GM12878 (cell line): ENCODE measurements around the gene ACTL10.
A peak's percentile ranks its signal among the peaks of the same experiment; 100 is the strongest.

Experiments
- FOS ChIP-seq: IDR thresholded peaks from 3 replicates; pipeline ENCODE4 v1.6.1; 2011; ENCODE audit warnings: borderline replicate concordance; ENCODE audit not compliant: insufficient read length; ENCODE audit errors: extremely low read depth
- MXI1 ChIP-seq: fragments of 150-350 bp; IDR thresholded peaks from 2 replicates; pipeline ENCODE4 v1.6.1; 2011; ENCODE audit warnings: low read depth, mild to moderate bottlenecking, inconsistent platforms, low read length, improper control_type of control experiment
- TF ChIP-seq, protein P1 (sequence below), 3 experiments: IDR thresholded peaks in 2 of 3; conservative IDR thresholded peaks in 1 of 3; 2 replicates each; pipeline ENCODE4 v1.5.1; 2011; ENCODE audit warnings: low read depth in 3 of 3, low read length in 3 of 3, mild to moderate bottlenecking in 3 of 3, control low read depth in 2 of 3, moderate library complexity in 2 of 3, inconsistent platforms in 1 of 3, mixed read lengths in 1 of 3; ENCODE audit not compliant: control insufficient read depth in 2 of 3, insufficient read depth in 1 of 3; ENCODE audit errors: extremely low read depth in 1 of 3
- TF ChIP-seq, protein P2 (sequence below): IDR thresholded peaks from 2 replicates; pipeline ENCODE4 v1.6.1; 2011; ENCODE audit warnings: low read depth, mild to moderate bottlenecking, low read length, moderate library complexity, borderline replicate concordance; ENCODE audit errors: extremely low read depth
- TF ChIP-seq, protein P3 (sequence below): fragments of 450-650 bp; IDR thresholded peaks from 2 replicates; pipeline ENCODE4 v1.6.1; 2016; ENCODE audit warnings: mild to moderate bottlenecking, moderate library complexity, borderline replicate concordance

DNA sequence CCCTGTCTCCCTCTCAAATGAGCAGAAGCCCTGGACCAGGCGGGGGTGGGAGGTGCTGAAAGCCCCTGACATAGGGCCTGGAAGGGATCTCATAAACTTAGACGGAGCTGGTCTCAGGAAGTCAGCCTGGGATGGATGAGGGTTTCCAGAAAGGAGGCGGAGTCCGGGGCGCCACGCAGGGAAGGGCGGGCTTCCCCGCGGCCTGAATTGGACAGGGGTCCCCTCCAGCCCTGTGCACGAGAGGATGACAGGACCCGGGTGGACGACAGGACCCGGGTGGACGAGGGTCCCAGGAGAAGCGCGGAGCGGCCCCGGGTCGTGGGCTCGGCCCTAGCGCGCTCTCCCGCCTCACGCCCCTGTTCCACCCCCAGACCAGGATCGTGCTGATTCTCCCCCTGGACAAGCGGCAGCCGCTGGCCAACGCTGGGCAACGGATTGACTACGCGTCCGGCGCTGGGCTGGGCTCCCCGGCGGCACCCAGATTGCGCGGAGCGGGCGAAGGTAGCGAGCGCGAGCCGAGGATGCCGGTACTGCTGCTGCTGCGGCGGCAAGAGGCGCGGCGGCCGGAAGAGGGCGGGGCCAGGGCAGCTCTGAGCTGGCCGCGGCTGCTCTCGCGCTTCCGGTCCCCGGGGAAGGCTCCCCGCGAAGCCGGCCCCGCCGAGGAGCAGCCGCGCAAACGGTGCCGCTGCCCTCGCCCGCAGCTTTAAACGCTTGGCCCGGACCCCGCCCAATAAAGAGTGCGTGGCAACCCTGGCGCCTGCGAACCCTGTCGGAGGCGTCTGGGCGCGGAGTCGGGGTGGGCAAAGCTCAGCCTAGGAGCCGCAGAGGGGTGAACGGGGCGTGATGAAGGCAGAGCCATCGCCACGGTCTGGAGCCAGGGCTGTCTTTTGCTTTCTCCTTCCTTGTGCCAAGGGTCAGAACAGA lies 3.3 kb upstream of the ACTL10 start:
- no peak for TF ChIP-seq FOS
- no peak for TF ChIP-seq MXI1
- TF ChIP-seq, protein P1, sequence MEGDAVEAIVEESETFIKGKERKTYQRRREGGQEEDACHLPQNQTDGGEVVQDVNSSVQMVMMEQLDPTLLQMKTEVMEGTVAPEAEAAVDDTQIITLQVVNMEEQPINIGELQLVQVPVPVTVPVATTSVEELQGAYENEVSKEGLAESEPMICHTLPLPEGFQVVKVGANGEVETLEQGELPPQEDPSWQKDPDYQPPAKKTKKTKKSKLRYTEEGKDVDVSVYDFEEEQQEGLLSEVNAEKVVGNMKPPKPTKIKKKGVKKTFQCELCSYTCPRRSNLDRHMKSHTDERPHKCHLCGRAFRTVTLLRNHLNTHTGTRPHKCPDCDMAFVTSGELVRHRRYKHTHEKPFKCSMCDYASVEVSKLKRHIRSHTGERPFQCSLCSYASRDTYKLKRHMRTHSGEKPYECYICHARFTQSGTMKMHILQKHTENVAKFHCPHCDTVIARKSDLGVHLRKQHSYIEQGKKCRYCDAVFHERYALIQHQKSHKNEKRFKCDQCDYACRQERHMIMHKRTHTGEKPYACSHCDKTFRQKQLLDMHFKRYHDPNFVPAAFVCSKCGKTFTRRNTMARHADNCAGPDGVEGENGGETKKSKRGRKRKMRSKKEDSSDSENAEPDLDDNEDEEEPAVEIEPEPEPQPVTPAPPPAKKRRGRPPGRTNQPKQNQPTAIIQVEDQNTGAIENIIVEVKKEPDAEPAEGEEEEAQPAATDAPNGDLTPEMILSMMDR (IDR thresholded peaks at IDR 0.05 in 2 of 3, conservative IDR thresholded peaks at IDR 0.05 in 1 of 3; ENCODE audit: control insufficient read depth in 2 of 3, extremely low read depth in 1 of 3, insufficient read depth in 1 of 3, low read depth in 3 of 3, low read length in 3 of 3) = no peak
- TF ChIP-seq, protein P2, sequence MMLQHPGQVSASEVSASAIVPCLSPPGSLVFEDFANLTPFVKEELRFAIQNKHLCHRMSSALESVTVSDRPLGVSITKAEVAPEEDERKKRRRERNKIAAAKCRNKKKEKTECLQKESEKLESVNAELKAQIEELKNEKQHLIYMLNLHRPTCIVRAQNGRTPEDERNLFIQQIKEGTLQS = no peak
- TF ChIP-seq, protein P3, sequence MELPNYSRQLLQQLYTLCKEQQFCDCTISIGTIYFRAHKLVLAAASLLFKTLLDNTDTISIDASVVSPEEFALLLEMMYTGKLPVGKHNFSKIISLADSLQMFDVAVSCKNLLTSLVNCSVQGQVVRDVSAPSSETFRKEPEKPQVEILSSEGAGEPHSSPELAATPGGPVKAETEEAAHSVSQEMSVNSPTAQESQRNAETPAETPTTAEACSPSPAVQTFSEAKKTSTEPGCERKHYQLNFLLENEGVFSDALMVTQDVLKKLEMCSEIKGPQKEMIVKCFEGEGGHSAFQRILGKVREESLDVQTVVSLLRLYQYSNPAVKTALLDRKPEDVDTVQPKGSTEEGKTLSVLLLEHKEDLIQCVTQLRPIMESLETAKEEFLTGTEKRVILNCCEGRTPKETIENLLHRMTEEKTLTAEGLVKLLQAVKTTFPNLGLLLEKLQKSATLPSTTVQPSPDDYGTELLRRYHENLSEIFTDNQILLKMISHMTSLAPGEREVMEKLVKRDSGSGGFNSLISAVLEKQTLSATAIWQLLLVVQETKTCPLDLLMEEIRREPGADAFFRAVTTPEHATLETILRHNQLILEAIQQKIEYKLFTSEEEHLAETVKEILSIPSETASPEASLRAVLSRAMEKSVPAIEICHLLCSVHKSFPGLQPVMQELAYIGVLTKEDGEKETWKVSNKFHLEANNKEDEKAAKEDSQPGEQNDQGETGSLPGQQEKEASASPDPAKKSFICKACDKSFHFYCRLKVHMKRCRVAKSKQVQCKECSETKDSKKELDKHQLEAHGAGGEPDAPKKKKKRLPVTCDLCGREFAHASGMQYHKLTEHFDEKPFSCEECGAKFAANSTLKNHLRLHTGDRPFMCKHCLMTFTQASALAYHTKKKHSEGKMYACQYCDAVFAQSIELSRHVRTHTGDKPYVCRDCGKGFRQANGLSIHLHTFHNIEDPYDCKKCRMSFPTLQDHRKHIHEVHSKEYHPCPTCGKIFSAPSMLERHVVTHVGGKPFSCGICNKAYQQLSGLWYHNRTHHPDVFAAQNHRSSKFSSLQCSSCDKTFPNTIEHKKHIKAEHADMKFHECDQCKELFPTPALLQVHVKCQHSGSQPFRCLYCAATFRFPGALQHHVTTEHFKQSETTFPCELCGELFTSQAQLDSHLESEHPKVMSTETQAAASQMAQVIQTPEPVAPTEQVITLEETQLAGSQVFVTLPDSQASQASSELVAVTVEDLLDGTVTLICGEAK = peak; percentile 78
